Type B pancreatic cell (in vitro differentiated cells): Measurements from ENCODE around the gene XYLT1. TPM values are rescaled to one million over a fixed set of nuclear protein-coding genes. Genes with fewer than 3 reads are reported as not detected.

Source experiments
- DNase-seq: peaks from one replicate; pipeline ENCODE4 v3.0.0; 2021; ENCODE audit warnings: mixed read lengths; ENCODE audit not compliant: unreplicated experiment; ENCODE audit errors: extremely low spot score
- H3K27ac Mint-ChIP-seq: 2 replicates; pipeline ENCODE4 v1.8.0; 2021; ENCODE audit warnings: mild to moderate bottlenecking, mixed read lengths
- H3K27me3 Mint-ChIP-seq: 2 replicates; pipeline ENCODE4 v1.8.0; 2021; ENCODE audit warnings: mixed read lengths
- H3K36me3 Mint-ChIP-seq: 2 replicates; pipeline ENCODE4 v1.8.0; 2021; ENCODE audit warnings: mixed read lengths
- H3K4me1 Mint-ChIP-seq: one replicate; pipeline ENCODE4 v1.8.0; 2021; ENCODE audit warnings: mixed read lengths; ENCODE audit not compliant: unreplicated experiment
- H3K4me3 Mint-ChIP-seq: 2 replicates; pipeline ENCODE4 v1.8.0; 2021; ENCODE audit warnings: mild to moderate bottlenecking, mixed read lengths
- H3K9me3 Mint-ChIP-seq: 2 replicates; pipeline ENCODE4 v1.8.0; 2021; ENCODE audit warnings: mixed read lengths
- total RNA-seq: library from RNA; stranded (reverse); gene quantifications from 2 replicates; pipeline ENCODE4 v1.2.1, GENCODE V29; 2021; ENCODE audit warnings: low replicate concordance
- TF ChIP-seq, protein P1 (sequence below): fragments of 200-600 bp; sonication (generic); conservative IDR thresholded peaks from 2 replicates; pipeline ENCODE4 v1.5.0; 2021; ENCODE audit warnings: antibody characterized with exemption, mild to moderate bottlenecking

The XYLT1 gene
- total RNA-seq, 1 donor from 2014 or later = 14.9 TPM

DNA sequence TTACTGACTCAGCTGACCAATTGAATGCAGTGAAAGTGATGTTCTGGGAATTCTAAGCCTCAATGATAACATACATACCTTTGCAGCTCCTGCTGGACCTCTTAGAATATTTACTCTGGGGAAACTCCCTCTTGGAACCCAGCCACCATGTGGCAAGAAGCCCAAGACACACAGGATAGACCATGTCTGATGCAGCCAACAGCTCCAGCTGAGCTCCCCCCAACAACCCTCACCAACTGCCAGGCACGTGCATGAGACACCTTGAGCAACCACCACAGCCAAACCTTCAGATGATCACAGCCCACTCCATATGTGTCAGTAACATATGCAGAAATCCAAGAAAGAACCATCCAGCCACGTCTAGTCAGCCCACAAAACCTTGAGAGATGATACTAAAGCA is 53.0 kb downstream of the XYLT1 start:
- TF ChIP-seq, protein P1, sequence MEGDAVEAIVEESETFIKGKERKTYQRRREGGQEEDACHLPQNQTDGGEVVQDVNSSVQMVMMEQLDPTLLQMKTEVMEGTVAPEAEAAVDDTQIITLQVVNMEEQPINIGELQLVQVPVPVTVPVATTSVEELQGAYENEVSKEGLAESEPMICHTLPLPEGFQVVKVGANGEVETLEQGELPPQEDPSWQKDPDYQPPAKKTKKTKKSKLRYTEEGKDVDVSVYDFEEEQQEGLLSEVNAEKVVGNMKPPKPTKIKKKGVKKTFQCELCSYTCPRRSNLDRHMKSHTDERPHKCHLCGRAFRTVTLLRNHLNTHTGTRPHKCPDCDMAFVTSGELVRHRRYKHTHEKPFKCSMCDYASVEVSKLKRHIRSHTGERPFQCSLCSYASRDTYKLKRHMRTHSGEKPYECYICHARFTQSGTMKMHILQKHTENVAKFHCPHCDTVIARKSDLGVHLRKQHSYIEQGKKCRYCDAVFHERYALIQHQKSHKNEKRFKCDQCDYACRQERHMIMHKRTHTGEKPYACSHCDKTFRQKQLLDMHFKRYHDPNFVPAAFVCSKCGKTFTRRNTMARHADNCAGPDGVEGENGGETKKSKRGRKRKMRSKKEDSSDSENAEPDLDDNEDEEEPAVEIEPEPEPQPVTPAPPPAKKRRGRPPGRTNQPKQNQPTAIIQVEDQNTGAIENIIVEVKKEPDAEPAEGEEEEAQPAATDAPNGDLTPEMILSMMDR = no peak
- Mint-ChIP-seq H3K27me3 (no peaks in the 10 kb centered on the region), H3K4me3 (no peak overlapping the region), H3K27ac (no peak overlapping the region), H3K9me3 (peaks cover 8% of the 10 kb centered on the region), H3K4me1 (peaks cover 12% of the 10 kb centered on the region), H3K36me3 (peaks cover 4% of the 10 kb centered on the region)
- no peak for DNase-seq

DNA sequence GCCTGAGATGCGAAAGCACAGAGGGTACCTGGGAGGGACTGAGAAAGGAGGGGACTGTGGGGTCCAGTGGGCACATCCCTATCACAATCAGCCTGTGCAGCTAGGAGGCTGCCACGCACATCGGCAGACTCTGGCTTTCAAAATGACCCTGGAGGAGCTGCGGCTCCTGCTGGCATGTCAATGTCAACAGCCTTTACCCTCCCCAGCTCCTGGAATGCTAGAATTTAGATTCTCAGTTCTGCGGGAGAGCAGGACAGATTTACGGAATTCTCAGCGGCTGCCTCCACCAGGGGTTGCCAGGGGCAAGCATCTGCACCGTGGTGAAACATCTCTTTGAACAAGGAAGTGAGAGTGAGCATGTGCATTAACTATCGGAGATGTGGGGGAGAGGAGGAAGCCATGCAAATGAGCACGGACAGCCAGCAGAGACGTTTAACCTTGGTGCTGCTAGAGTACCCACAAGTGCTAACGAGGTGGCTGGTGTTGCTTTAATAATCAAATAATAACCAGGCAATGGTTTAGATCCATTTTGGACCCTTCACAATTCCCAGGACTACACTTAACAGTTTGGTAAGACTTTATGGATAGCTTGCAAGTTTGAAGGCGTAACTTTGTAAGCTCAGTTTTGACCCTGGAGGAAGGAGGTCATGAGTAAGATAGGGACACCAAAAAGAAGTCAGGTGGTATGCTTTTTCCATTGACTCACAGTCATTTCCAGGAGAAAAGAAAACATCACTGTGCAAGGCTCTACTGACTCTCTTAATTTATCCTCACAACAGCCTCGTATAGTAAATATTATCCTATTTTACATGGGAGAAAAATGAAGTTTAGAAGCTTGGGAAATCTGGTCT is 54.1 kb downstream of the XYLT1 start:
- Mint-ChIP-seq H3K27ac (no peak overlapping the region), H3K4me1 (peaks cover 12% of the 10 kb centered on the region), H3K9me3 (peaks cover 8% of the 10 kb centered on the region), H3K27me3 (no peaks in the 10 kb centered on the region), H3K4me3 (peak overlapping the region; percentile 42), H3K36me3 (peaks cover 4% of the 10 kb centered on the region)
- DNase-seq = no peak
- TF ChIP-seq, protein P1 = peak; percentile 47

DNA sequence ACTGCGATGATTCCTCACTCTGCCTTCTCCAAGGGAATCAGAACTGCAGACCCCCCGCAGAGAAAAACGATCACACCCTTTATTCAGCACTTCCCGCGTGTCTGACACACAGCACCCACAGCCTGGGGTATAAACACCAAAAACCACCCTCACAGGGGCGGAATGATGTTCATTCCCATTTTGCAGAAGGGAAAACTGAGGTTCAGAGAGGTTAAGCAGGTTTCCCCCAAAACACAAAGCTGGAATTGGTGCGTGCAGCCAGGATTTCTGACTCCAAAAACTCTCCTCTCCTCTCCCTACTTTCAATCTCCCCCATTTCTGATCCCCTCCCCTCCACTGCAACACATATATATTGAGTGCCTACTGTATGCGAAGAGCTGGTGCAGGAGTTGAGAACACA is 55.8 kb downstream of the XYLT1 start:
- H3K4me3 Mint-ChIP-seq = no peak overlapping the region
- TF ChIP-seq, protein P1 = no peak
- no peaks in the 10 kb centered on the region for H3K27me3 Mint-ChIP-seq
- peaks cover 17% of the 10 kb centered on the region for H3K4me1 Mint-ChIP-seq
- H3K27ac Mint-ChIP-seq = no peak overlapping the region
- H3K9me3 Mint-ChIP-seq = peaks cover 4% of the 10 kb centered on the region
- H3K36me3 Mint-ChIP-seq = peaks cover 4% of the 10 kb centered on the region
- no peak for DNase-seq

DNA sequence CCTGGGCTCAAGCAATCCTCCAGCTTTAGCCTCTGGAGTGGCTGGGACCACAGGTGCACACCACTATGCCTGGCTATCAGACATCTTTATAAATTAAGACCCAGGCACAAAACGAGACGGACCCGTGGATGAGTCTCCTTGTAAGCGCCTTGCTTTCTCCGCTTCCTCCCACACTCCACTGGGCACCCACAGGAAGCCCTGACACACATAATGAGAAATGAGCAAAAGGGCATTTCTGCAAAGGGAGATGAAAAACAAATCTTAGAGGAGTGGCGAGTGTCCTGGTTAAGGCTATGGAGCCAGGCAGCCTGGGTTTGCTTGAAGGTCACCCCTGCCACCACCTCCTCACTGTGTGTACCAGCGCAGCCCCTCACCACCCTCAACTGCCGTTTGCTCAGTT is 56.3 kb downstream of the XYLT1 start:
- no peak overlapping the region for H3K27ac Mint-ChIP-seq
- H3K27me3 Mint-ChIP-seq = no peaks in the 10 kb centered on the region
- DNase-seq = no peak
- no peak overlapping the region for H3K4me3 Mint-ChIP-seq
- H3K36me3 Mint-ChIP-seq = peaks cover 4% of the 10 kb centered on the region
- peaks cover 4% of the 10 kb centered on the region for H3K9me3 Mint-ChIP-seq
- H3K4me1 Mint-ChIP-seq = peaks cover 18% of the 10 kb centered on the region
- TF ChIP-seq, protein P1 = no peak

DNA sequence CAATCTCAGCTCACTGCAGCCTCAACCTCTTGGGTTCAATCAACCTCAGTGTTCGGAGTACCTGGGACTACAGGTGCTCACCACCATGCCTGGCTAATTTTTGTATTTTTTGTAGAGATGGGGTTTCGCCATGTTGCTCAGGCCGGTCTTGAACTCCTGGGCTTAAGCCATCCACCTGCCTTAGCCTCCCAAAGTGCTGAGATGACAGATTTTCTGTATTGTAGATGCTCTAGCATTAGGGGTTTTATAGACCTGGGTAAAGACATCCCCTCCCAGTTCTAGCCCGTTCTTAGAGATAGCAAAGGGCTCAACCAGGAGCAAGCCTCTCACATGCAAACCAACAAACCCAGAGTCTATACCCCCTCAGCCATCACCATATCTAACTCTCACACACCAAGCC is 57.3 kb downstream of the XYLT1 start:
- TF ChIP-seq, protein P1 = no peak
- H3K4me3 Mint-ChIP-seq = no peak overlapping the region
- H3K36me3 Mint-ChIP-seq = peaks cover 4% of the 10 kb centered on the region
- peaks cover 4% of the 10 kb centered on the region for H3K9me3 Mint-ChIP-seq
- no peak for DNase-seq
- H3K27ac Mint-ChIP-seq = no peak overlapping the region
- H3K4me1 Mint-ChIP-seq = peaks cover 18% of the 10 kb centered on the region
- H3K27me3 Mint-ChIP-seq = no peaks in the 10 kb centered on the region
